ENCODE data around the gene PUS10. TPM values are rescaled to one million over a fixed set of nuclear protein-coding genes. Genes with fewer than 3 reads are reported as not detected.
"Not testable (repeated sequence)": the region's sequence is repeated elsewhere in the genome, so short reads cannot be mapped to it uniquely, and the experiment has no call there.

The PUS10 gene
- polyA plus RNA-seq, 1 donor: 5.9 TPM

- DNase-seq: no peak
These were observed 51.3 kb downstream of the PUS10 start for GRCh38 chr2:60966507-60967405.

DNA sequence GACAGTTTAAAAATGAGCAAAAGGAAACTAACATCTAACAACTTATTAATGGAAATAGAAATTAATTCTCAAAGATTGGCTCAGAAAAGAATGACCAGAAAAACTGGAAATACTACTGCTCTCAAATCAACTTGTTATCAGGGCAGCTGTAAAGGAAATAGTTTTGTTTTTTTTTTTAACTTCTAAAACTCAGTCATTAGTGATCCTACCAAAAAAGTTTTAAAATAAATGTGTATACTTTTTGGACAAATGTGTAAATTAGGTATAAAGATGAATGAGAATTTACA is 52.6 kb downstream of the PUS10 start:
- no peak for DNase-seq

- DNase-seq: no peak
These were observed 53.2 kb downstream of the PUS10 start for GRCh38 chr2:60964651-60965498.

DNA sequence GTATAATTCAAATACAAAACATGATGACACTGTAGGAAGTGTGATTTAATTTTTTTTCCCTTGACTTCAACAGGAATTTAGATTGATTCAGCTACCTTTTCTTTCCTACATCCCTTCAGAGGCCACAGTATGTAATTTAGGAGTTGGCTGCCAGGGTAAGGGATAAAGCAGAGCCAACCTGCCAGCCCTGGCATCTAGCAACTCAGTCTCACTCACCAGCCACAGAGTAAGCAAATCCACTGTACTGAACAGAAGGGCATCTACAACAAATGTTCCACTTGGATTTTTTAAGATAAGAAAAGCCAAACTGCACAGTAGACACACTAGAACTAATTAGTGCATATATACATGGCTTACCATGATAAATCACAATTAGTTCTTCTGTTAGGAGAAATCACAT is 54.9 kb downstream of the PUS10 start:
- no peak for DNase-seq

- no peak for DNase-seq
These were observed 55.5 kb downstream of the PUS10 start for GRCh38 chr2:60962528-60962927.

GRCh38 chr2:60961457-60961856 is 56.6 kb downstream of the PUS10 start:
- no peak for DNase-seq

DNA sequence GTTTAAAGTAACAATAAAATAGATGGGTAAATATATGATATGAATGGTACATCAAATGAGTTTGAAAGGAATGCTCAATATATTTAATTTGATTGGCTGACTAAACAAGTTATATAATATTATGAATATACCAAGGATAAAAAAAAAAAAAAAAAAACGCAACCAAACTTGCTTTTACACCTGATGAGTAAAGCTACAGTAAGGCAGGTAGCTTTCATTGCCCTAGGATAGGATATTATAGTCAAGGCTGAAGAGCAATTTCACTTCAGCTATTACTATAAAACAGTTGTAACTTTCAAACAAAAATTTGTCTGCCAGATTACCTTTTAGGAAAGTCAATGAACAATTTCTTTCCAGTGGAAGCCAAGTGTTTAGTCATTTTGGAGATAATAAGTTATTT is 57.3 kb downstream of the PUS10 start:
- no peak for DNase-seq

GRCh38 chr2:60959501-60959900 is 58.6 kb downstream of the PUS10 start:
- DNase-seq: no peak

- no peak for DNase-seq
These were observed 59.3 kb downstream of the PUS10 start for GRCh38 chr2:60958800-60959199.

DNA sequence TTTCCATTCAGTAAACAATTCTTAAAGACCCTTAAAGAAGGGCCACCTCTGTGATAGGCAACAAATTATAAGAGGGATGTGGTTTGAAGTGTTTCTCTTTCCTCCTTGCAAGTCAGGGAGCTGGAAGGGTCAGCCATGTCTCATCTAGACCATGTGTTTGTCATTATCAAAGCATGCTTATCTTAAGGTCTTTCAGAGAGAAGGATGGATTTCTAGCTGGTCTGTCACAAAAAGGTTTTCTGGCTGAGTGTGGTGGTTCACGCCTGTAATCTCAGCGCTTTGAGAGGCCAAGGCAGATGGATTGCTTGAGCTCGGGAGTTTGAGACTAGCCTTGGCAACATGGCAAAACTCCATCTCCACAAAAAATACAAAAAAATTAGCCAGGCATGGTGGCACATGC is 59.7 kb downstream of the PUS10 start:
- DNase-seq: no peak

DNA sequence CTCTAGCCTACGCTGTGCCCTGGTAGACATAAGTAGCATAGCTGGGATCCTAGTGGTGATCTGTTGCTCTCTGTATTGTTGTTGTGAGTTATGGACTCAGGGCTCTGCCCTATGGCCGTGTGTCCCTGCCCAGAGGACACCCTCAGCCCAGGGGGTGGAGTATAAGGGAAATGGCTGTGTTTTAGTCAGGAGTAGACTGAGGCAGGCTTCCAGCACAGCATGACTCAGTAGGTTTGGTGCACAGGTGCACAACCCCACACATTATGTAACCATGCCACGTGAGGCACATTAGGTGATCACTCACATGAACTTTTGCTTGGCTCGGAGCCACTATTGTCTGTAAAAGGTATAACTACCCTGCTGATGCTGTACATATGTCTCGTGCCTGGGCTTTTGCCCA is 60.4 kb downstream of the PUS10 start:
- DNase-seq: no peak

DNA sequence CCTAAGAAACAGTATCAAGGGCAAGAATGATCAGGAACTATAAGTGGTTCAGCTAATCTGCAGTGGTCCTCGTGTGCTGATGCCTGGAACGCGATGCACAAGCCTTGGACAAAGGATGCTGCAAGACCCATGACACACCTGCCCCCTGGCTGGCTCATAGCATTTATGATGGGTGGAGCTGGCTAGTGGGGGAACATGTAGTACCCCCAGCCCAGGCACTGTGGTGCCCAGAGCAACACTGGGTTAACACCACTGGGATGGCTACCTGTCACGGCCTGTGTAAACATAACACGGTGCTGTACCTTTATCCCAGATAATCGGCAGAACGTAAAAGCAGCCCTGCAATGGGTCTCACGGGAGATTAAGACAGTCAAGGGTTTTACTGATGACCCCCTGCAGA is 60.8 kb downstream of the PUS10 start:
- DNase-seq: no peak

- DNase-seq: no peak
These were observed 63.9 kb downstream of the PUS10 start for GRCh38 chr2:60954139-60954538.

GRCh38 chr2:60948926-60949579 is 69.0 kb downstream of the PUS10 start:
- DNase-seq: no peak

- DNase-seq: no peak
These were observed 69.9 kb downstream of the PUS10 start for GRCh38 chr2:60948161-60948560.

DNA sequence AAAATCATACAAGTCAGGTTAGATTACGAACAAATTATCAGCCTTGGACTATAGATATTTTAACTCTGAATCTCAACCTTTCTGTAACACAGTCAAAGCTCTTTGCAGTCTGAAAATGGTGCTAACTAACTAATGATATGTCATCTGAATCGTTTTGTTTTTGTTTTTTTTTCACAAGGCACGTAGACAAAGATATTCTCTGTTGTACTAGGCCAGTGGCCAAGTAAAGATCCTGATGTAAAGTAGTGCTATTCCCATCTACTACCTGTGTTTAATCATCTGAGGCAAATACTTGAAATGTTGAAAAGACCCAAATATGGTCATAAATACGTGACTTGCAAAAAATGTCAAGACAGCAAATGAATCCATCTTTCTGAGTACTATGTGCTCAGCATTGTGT is 71.0 kb downstream of the PUS10 start:
- no peak for DNase-seq

DNA sequence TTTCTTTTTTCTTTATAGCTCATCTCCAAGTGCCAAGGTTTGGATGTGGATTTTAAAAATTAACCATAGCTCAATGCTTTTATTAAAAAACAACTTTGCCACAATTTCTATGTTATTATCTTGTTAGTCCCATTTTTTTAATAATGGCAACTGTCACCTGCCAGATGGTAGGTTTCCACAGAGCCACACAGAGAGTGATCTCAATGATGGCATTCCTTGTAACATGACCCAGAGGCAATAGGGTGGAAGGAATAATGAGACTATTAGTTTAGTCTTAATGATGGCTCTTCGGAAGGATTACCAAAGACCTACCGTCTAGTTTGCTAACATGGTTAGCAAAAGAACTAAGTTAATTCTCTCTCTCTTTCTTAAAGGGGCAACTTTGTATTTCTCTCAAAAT is 72.7 kb downstream of the PUS10 start:
- DNase-seq: no peak

- DNase-seq: no peak
These were observed 78.4 kb downstream of the PUS10 start for GRCh38 chr2:60939622-60940021.

DNA sequence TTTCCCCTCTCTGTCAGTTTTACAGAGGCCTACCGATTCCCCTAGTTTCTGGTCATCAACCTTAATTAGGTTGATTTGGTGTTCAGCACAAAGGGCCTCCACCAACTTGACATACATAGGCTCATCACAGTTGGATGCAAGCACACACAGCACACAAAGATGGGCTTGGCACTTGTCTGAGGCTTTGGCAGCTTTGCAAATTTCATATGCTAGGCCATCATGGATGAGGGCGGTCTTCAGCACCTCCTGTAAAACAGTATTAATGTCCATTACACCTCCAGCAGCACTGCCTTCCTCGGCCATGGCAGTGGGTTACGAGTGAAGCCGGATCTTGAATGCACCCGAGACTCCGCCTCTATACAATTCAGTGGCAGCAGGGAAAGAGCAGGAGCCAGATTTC is 79.8 kb downstream of the PUS10 start:
- no peak for DNase-seq

DNA sequence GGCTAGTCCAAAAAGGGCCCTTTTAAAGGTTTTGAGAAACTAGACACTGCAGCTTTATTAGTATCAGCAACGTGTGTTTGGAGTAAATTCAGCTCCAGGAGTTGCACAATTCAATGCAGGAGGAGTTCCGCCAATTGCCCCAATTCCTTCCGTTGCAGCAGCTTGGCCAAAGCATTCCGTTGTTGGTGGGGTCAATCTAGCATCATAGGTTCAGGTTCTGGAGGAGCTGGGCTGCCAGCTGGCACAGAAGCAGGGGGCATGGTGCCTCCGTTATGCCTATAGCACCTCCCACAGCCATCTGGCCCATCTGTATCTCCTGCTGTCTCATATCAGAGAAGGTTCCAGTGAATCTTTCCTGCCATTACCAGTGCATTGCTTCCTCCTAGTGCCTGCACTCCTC is 81.3 kb downstream of the PUS10 start:
- DNase-seq: no peak

DNA sequence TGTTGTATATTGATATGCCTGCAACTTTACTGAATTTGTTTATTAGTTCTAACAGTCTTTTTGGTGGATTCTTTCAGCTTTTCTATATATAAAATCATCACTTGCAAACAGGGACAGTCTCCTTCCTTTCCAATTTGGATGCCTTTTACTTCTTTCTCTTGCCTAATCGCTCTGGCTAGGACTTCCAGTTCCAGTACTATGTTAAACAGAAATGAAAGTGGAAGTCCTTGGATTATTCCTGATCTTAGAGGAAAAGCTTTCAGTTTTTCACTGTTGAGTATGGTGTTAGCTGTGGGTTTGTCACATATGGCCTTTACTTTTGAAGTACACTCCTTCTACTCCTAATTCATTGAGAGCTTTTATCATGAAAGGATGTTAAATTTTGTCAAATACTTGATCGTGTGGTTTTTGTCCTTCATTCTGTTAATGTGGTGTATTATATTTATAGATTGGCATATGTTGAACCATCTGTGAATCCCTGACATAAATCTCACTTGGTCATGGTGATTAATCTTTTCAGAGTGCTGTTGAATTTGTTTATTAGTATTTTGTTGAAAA is 83.8 kb downstream of the PUS10 start:
- no peak for DNase-seq

DNA sequence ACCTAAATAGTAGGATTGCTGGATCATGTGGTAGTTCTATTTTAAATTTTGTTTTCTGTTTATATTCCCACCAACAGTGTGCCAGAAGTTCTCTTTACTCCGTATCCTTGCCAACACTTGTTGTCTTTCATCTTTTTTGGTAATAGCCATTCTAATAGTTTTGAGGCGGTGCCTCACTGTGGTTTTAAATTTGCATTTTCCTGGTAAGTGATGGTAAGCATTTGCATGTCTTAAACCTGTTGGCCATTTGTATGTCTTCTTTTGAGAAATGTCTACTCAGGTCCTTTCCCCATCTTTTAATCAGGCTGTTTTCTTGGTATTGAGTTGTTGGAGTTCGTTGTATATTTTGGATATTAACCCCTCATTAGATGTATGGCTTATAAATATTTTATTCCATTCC is 85.1 kb downstream of the PUS10 start:
- no peak for DNase-seq

GRCh38 chr2:60932061-60932460 is 86.0 kb downstream of the PUS10 start:
- not testable (repeated sequence) for DNase-seq
